Measurements from ENCODE around the gene ECT2L.

GRCh38 chr6:138869398-138869797 is 73.5 kb downstream of the ECT2L start:
- TF ChIP-seq REST (IDR thresholded peaks at IDR 0.05) (no peak), GABPA (IDR thresholded peaks at IDR 0.05 in 1 of 2, conservative IDR thresholded peaks at IDR 0.05 in 1 of 2) (no peak), CTCF (IDR thresholded peaks at IDR 0.05; ENCODE audit: low read depth, low read length, missing input control) (no peak), MAX (IDR thresholded peaks at IDR 0.05) (no peak)
